Measurements from ENCODE around the gene PHC3.
A peak's percentile ranks its signal among the peaks of the same experiment; 100 is the strongest.

DNA sequence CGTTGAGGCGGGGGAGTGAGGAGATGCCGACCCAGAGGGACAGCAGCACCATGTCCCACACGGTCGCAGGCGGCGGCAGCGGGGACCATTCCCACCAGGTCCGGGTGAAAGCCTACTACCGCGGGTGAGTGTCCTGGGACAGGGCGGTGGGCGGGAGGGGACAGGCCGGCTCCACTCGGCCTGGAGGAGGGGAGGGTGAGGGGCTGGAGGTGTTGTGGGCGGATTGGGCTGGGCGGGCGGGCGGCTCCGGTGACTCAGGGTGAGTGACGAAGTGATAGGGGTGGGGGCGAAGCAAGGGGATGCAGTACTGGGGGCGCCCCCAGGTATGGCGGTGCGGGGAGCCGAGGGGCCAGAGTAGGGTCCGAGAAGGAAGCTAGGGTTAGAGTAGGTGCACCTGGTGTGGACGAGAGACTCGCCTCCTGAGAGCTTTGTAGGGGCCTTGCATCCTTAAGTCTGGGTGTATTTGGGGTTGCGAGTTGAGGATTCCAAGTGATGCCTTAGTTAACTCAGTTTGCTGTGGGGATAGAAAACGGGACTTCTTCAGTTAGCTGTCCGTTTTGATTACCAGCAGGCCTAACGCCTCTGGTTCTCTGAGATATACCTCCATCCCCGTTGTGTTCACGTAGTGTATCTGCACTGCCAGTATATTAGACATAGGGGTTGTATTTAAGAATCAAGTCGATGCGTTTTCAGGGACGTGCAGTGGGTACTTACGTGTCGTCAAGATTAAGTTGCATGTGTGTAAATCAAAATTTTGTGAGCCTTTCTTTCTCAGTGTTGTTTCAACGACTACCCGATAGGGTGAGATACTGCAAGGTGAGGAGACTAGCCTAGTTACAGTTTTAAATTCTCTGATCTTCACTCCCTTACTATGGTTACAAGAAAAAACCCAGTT is 41.4 kb upstream of the PHC3 start:
- no peak for TF ChIP-seq POLR2AphosphoS5 (IDR thresholded peaks at IDR 0.05)
- TF ChIP-seq, protein P1, sequence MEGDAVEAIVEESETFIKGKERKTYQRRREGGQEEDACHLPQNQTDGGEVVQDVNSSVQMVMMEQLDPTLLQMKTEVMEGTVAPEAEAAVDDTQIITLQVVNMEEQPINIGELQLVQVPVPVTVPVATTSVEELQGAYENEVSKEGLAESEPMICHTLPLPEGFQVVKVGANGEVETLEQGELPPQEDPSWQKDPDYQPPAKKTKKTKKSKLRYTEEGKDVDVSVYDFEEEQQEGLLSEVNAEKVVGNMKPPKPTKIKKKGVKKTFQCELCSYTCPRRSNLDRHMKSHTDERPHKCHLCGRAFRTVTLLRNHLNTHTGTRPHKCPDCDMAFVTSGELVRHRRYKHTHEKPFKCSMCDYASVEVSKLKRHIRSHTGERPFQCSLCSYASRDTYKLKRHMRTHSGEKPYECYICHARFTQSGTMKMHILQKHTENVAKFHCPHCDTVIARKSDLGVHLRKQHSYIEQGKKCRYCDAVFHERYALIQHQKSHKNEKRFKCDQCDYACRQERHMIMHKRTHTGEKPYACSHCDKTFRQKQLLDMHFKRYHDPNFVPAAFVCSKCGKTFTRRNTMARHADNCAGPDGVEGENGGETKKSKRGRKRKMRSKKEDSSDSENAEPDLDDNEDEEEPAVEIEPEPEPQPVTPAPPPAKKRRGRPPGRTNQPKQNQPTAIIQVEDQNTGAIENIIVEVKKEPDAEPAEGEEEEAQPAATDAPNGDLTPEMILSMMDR (IDR thresholded peaks at IDR 0.05): peak in 4 of 5 experiments; percentile 7 to 52 (median 30)
- TF ChIP-seq EP300 (IDR thresholded peaks at IDR 0.05; ENCODE audit: low read depth): no peak
- TF ChIP-seq POLR2A (IDR thresholded peaks at IDR 0.05): no peak
